ENCODE results near the gene WDTC1.

DNA sequence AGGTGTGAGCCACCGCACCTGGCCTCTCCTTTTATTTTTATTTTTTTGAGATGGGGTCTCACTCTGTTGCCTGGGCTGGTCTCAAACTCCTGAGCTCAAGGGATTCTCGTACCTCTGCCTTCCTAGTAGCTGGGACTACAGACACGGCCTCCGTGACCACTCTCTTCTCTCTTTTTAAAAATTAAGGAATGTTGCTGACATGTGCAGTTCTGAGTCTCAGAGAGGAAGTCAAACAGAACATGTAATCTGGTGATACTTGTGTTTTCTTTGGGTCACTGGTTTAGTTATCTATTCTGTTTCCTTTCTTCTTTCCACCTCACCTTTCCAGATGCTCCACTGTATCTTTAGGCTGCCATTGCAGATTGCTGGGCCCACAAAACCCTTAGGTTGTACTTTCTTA lies 2.7 kb downstream of the WDTC1 start:
- TF ChIP-seq, protein P1, sequence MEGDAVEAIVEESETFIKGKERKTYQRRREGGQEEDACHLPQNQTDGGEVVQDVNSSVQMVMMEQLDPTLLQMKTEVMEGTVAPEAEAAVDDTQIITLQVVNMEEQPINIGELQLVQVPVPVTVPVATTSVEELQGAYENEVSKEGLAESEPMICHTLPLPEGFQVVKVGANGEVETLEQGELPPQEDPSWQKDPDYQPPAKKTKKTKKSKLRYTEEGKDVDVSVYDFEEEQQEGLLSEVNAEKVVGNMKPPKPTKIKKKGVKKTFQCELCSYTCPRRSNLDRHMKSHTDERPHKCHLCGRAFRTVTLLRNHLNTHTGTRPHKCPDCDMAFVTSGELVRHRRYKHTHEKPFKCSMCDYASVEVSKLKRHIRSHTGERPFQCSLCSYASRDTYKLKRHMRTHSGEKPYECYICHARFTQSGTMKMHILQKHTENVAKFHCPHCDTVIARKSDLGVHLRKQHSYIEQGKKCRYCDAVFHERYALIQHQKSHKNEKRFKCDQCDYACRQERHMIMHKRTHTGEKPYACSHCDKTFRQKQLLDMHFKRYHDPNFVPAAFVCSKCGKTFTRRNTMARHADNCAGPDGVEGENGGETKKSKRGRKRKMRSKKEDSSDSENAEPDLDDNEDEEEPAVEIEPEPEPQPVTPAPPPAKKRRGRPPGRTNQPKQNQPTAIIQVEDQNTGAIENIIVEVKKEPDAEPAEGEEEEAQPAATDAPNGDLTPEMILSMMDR (IDR thresholded peaks at IDR 0.05; ENCODE audit: insufficient read depth, low read depth, low read length): no peak
- TF ChIP-seq EZH2 (IDR thresholded peaks at IDR 0.05; ENCODE audit: insufficient read depth, low read length): no peak
